ENCODE measurements around the gene NRP2.

- TF ChIP-seq CTCF (conservative IDR thresholded peaks at IDR 0.05 in 1 of 2, IDR thresholded peaks at IDR 0.05 in 1 of 2; ENCODE audit: low read depth in 1 of 2, low read length in 2 of 2) = no peak
- TF ChIP-seq EZH2 (IDR thresholded peaks at IDR 0.05; ENCODE audit: low read length, missing control alignments) = no peak
Observed at GRCh38 chr2:205717175-205717846, 35.0 kb downstream of the NRP2 start.

All from fibroblast of lung (primary cell).